GM19240 (cell line): ENCODE data around the gene NAMPT.
A peak's percentile ranks its signal among the peaks of the same experiment; 100 is the strongest.
"Not testable (repeated sequence)": the region's sequence is repeated elsewhere in the genome, so short reads cannot be mapped to it uniquely, and the experiment has no call there.

Experiments
- DNase-seq: peaks from one replicate; pipeline ENCODE4 v3.0.0; 2011; ENCODE audit warnings: low spot score; ENCODE audit not compliant: insufficient read length

NAMPT gene

GRCh38 chr7:106304568-106304967, 19.8 kb upstream of the NAMPT start:
- DNase-seq = no peak

GRCh38 chr7:106298631-106299030, 13.8 kb upstream of the NAMPT start:
- not testable (repeated sequence) for DNase-seq

GRCh38 chr7:106298155-106298554, 13.4 kb upstream of the NAMPT start:
- DNase-seq = not testable (repeated sequence)

GRCh38 chr7:106294334-106294733, 9.6 kb upstream of the NAMPT start:
- no peak for DNase-seq

- DNase-seq = no peak
Observed at GRCh38 chr7:106291247-106291646, 6.5 kb upstream of the NAMPT start.

- no peak for DNase-seq
Observed at GRCh38 chr7:106290319-106290718, 5.5 kb upstream of the NAMPT start.

- no peak for DNase-seq
Observed at GRCh38 chr7:106289848-106290247, 5.1 kb upstream of the NAMPT start.

- DNase-seq = no peak
Observed at GRCh38 chr7:106288263-106288662, 3.5 kb upstream of the NAMPT start.

GRCh38 chr7:106287786-106288185, 3.0 kb upstream of the NAMPT start:
- no peak for DNase-seq

GRCh38 chr7:106285855-106286492, 1.2 kb upstream of the NAMPT start:
- no peak for DNase-seq

- peak; percentile 58 for DNase-seq
Observed at GRCh38 chr7:106285051-106285854, 470 bp upstream of the NAMPT start.

- DNase-seq = no peak
Observed at GRCh38 chr7:106283831-106284713, 711 bp downstream of the NAMPT start.

GRCh38 chr7:106283501-106283830, 1.3 kb downstream of the NAMPT start:
- DNase-seq = no peak

- no peak for DNase-seq
Observed at GRCh38 chr7:106282852-106283251, 1.9 kb downstream of the NAMPT start.

GRCh38 chr7:106282390-106282789, 2.4 kb downstream of the NAMPT start:
- DNase-seq = no peak

- DNase-seq = no peak
Observed at GRCh38 chr7:106281585-106282318, 3.0 kb downstream of the NAMPT start.

GRCh38 chr7:106281127-106281526, 3.7 kb downstream of the NAMPT start:
- no peak for DNase-seq

GRCh38 chr7:106279425-106280197, 5.2 kb downstream of the NAMPT start:
- DNase-seq = no peak

- no peak for DNase-seq
Observed at GRCh38 chr7:106278695-106279094, 6.1 kb downstream of the NAMPT start.

GRCh38 chr7:106277976-106278375, 6.8 kb downstream of the NAMPT start:
- DNase-seq = no peak

- DNase-seq = no peak
Observed at GRCh38 chr7:106276513-106276912, 8.3 kb downstream of the NAMPT start.
